Measurements from ENCODE around the gene PASK.

- no peak for TF ChIP-seq USF1 (IDR thresholded peaks at IDR 0.05)
- no peak for TF ChIP-seq RAD21 (IDR thresholded peaks at IDR 0.05; ENCODE audit: low read depth)
- no peak for TF ChIP-seq TCF12 (IDR thresholded peaks at IDR 0.05; ENCODE audit: low read depth)
- no peak for TF ChIP-seq EP300 (IDR thresholded peaks at IDR 0.05; ENCODE audit: borderline replicate concordance)
- no peak for TF ChIP-seq NFIC (IDR thresholded peaks at IDR 0.05)
- no peak for TF ChIP-seq TAF1 (IDR thresholded peaks at IDR 0.05; ENCODE audit: low read depth)
- TF ChIP-seq CEBPB (IDR thresholded peaks at IDR 0.05) = no peak
- TF ChIP-seq CREB1 (IDR thresholded peaks at IDR 0.05; ENCODE audit: low read depth) = no peak
- TF ChIP-seq MAX (IDR thresholded peaks at IDR 0.05) = no peak
- no peak for TF ChIP-seq ZBTB7A (IDR thresholded peaks at IDR 0.05; ENCODE audit: low read depth)
- no peak for TF ChIP-seq REST (IDR thresholded peaks at IDR 0.05; ENCODE audit: low read depth)
- TF ChIP-seq FOXM1 (IDR thresholded peaks at IDR 0.05; ENCODE audit: borderline replicate concordance, low read depth) = no peak
- TF ChIP-seq EGR1 (IDR thresholded peaks at IDR 0.05) = no peak
Observed at GRCh38 chr2:241071677-241072111, 77.6 kb downstream of the PASK start.
